Brain microvascular endothelial cell (primary cell): ENCODE results near the gene PTP4A1.
A peak's percentile ranks its signal among the peaks of the same experiment; 100 is the strongest.

Experiments used
- DNase-seq: peaks from one replicate; pipeline ENCODE4 v3.0.0-alpha.2; 2020
- H3K27ac ChIP-seq: fragments of 250-450 bp; sonication (Bioruptor Pico); 2 replicates; pipeline ENCODE4 v1.5.1; 2020; ENCODE audit warnings: mild to moderate bottlenecking, moderate library complexity
- H3K27me3 ChIP-seq: fragments of 250-450 bp; sonication (Bioruptor Pico); replicated peaks from 2 replicates; pipeline ENCODE4 v1.5.1; 2020; ENCODE audit warnings: mild to moderate bottlenecking
- H3K36me3 ChIP-seq: fragments of 250-450 bp; sonication (Bioruptor Pico); replicated peaks from 2 replicates; pipeline ENCODE4 v1.5.1; 2020; ENCODE audit warnings: mild to moderate bottlenecking
- H3K4me3 ChIP-seq: 2 replicates; pipeline ENCODE4 v1.5.1; 2011; ENCODE audit warnings: low read depth, mild to moderate bottlenecking, control low read depth, low read length, moderate library complexity
- CTCF ChIP-seq: IDR thresholded peaks from 2 replicates; pipeline ENCODE4 v1.5.1; 2011; ENCODE audit warnings: low read depth, mild to moderate bottlenecking, moderate library complexity, low read length, control low read depth, inconsistent platforms; ENCODE audit errors: missing control alignments
- in situ Hi-C: cut with HindIII; loops from 2 replicates; pipeline ENCODE4 v1.10.0; 2017; ENCODE audit warnings: low sequenced_read_pairs, low pct_ligation_motif_present

Gene PTP4A1

GRCh38 chr6:63589952-63590411 lies 17.7 kb downstream of the PTP4A1 start:
- in situ Hi-C loops: no loop called here
- H3K27ac ChIP-seq: no peak overlapping the region
- no peaks in the 10 kb centered on the region for H3K27me3 ChIP-seq
- no peak overlapping the region for H3K4me3 ChIP-seq
- no peak for DNase-seq
- H3K36me3 ChIP-seq: no peaks in the 10 kb centered on the region
- no peak for TF ChIP-seq CTCF

- Histone ChIP-seq H3K36me3 (no peaks in the 10 kb centered on the region), H3K27me3 (no peaks in the 10 kb centered on the region), H3K27ac (no peak overlapping the region), H3K4me3 (no peak overlapping the region)
- TF ChIP-seq CTCF: no peak
- in situ Hi-C loops: no loop called here
- no peak for DNase-seq
Observed at GRCh38 chr6:63592886-63593285, 20.6 kb downstream of the PTP4A1 start.

GRCh38 chr6:63597141-63598048 lies 25.1 kb downstream of the PTP4A1 start:
- in situ Hi-C loops: no loop called here
- H3K4me3 ChIP-seq: peak overlapping the region; percentile 63

GRCh38 chr6:63598049-63599036 lies 26.1 kb downstream of the PTP4A1 start:
- H3K4me3 ChIP-seq: peak overlapping the region; percentile 63
- in situ Hi-C loops: no loop called here
- H3K27me3 ChIP-seq: no peaks in the 10 kb centered on the region
- no peaks in the 10 kb centered on the region for H3K36me3 ChIP-seq
- DNase-seq: peak; percentile 47
- no peak overlapping the region for H3K27ac ChIP-seq
- TF ChIP-seq CTCF: peak; percentile 95

More at GRCh38 chr6:63597141-63598048, 25.1 kb downstream of the PTP4A1 start:
- no peak for TF ChIP-seq CTCF
- Histone ChIP-seq H3K36me3 (no peaks in the 10 kb centered on the region), H3K27ac (no peak overlapping the region), H3K27me3 (no peaks in the 10 kb centered on the region)
- no peak for DNase-seq

DNA sequence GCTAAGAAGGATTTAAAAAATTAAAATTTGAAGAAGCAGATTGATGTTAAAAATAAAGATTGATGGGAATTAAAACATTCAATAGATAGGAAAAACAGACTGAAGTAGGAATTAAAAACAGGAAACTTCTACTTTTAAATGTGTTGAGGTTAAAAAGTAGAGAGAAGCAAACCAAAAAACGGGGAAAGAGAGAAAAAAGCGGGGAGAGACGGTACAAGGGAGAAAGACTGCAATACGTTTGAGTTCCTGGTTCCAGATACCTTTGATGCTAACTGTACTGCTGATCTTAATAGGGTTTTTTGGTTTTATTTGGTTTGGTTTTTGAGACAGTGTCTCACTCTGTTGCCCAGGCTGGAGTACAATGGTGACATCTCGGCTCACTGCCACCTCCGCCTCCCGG lies 27.0 kb downstream of the PTP4A1 start:
- no peaks in the 10 kb centered on the region for H3K36me3 ChIP-seq
- in situ Hi-C loops: no loop called here
- no peak overlapping the region for H3K27ac ChIP-seq
- no peaks in the 10 kb centered on the region for H3K27me3 ChIP-seq
- no peak overlapping the region for H3K4me3 ChIP-seq
- no peak for DNase-seq
- no peak for TF ChIP-seq CTCF
